ENCODE measurements around the gene TBC1D9.
"Not testable (repeated sequence)": the region's sequence is repeated elsewhere in the genome, so short reads cannot be mapped to it uniquely, and the experiment has no call there.

TBC1D9 gene

DNA sequence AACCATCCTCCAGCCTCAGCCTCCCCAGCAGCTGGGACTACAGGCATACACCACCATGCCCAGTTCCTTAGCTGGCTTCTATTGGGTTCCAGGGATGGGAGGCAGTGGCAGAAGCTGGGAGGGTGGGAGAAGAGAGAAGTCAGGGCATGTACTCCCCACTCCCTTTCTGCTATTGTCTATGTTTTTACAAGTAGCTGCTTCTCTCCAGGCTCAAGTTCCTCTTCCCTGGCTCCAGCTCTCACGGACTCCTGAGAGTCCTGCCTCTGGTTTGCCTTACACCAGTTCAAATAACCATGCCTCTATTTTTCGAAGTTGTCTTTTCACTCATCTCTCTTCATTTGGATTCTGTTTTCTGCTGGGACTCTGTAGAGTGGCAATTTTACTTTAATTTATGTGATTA lies 2.9 kb downstream of the TBC1D9 start:
- DNase-seq (ENCODE audit: low read depth in 3 of 3): no peak

GRCh38 chr4:140752291-140753068 lies 3.7 kb downstream of the TBC1D9 start:
- no peak for DNase-seq (ENCODE audit: low read depth in 3 of 3)

DNA sequence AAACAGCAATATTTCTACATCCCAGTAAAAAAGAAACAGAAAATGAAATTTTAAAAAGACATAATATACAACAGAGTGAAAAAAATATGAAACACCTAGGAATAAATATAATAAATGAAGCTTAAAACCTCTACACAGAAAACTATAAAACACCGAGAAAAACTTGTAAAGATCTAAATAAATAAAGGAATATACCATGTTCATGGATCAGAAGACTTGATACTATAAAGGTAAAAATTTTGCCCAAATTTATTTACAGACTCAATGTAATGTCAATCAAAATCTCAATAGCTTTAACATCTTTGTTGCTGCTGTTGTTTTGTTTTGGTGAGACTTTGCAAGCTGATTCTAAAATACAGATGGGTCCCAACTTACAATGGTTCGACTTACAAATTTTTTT lies 5.7 kb downstream of the TBC1D9 start:
- DNase-seq (ENCODE audit: low read depth in 3 of 3): no peak

GRCh38 chr4:140748171-140748570 lies 8.0 kb downstream of the TBC1D9 start:
- DNase-seq (ENCODE audit: low read depth in 3 of 3): no peak

DNA sequence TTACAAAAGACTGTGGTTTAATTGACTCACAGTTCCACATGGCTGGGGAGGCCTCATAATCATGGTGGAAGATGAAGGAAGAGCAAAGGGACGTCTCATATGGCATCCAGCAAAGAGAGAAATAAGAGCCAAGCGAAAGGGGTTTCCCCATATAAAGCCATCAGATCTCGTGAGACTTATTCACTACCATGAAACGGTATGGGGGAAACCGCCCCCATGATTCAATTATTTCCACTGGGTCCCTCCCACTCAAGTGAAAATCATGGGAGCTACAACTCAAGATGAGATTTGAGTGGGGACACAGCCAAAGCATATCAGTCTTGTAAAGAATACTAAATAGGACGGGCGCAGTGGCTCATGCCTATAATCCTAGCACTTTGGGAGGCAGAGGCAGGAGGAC lies 9.6 kb downstream of the TBC1D9 start:
- DNase-seq (ENCODE audit: low read depth in 3 of 3): not testable (repeated sequence)

- no peak for DNase-seq (ENCODE audit: low read depth in 3 of 3)
These were observed 11.8 kb downstream of the TBC1D9 start for GRCh38 chr4:140744421-140744820.

DNA sequence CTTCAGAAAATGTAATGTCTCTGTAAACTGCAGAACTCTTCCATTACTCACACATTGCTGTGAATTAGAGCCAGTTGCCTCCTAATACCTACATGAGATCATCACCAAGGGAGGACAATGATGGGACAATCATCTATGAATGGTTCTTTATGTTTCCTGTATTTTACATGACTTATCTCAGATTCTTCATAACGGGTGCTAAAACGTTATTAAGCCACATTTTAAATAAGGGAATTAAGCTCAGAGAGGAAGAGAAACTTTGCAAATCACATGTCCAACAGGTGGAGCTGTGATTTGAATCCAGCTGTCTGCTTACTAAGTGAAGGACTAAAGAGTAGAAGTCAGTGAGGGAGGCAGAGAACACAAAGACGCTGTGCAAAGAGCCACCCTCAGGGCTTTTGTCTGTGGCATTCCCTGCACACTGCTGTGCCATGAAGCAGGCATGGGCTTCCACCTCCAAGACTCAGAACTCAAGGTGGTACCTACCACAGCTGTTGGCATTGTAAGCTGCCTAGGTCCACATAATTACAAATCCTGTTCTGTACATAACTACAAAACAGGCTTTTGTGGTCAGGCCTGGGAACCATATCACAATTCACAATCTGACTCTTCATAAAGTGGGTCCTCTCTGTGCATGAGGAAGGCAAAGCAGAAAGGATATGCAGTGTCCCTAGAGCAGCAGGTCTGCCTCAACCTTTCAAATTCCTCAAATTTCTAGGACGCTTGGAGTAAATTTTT lies 12.8 kb downstream of the TBC1D9 start:
- no peak for DNase-seq (ENCODE audit: low read depth in 3 of 3)

- no peak for DNase-seq (ENCODE audit: low read depth in 3 of 3)
These were observed 13.4 kb downstream of the TBC1D9 start for GRCh38 chr4:140742838-140743193.

GRCh38 chr4:140740906-140741670 lies 15.1 kb downstream of the TBC1D9 start:
- no peak for DNase-seq (ENCODE audit: low read depth in 3 of 3)

DNA sequence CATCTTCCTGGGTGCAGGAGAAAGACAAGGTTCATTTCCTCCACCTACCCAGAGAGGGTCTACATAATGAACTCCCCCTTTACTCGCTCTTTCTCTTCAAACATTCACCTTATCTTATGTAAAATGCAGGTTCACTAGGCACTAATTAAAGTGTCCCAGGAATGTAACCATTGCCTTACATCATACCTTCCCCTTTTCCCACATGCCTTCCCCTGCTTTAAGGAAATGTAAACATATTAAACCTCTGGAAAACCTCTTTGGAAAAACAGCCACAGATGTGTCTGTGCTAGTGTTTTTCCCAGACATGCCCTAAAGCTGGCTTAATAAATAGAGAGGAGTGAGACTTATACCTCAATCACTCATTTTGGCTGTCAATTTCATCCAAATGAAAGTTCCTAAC lies 15.8 kb downstream of the TBC1D9 start:
- no peak for DNase-seq (ENCODE audit: low read depth in 3 of 3)

- no peak for DNase-seq (ENCODE audit: low read depth in 3 of 3)
These were observed 16.2 kb downstream of the TBC1D9 start for GRCh38 chr4:140739971-140740370.

DNA sequence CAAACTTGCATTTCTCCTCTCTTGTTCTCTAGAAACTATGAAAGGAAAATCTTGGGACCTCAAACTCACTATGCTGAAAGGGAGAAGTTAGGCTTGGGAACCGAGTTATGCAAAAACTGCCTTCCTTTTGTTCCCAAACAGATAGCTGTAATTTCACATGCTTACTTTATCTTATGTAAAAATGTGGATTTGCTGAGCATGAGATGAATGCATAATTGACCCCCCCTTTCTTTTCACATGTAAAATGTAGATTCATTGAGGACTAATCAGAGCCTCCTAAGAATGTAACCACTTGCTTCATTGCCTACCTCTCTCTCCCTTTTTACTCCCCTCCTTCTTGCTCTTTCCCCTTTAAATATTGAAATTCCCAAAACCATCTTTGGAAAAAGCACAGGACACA lies 18.0 kb downstream of the TBC1D9 start:
- no peak for DNase-seq (ENCODE audit: low read depth in 3 of 3)

DNA sequence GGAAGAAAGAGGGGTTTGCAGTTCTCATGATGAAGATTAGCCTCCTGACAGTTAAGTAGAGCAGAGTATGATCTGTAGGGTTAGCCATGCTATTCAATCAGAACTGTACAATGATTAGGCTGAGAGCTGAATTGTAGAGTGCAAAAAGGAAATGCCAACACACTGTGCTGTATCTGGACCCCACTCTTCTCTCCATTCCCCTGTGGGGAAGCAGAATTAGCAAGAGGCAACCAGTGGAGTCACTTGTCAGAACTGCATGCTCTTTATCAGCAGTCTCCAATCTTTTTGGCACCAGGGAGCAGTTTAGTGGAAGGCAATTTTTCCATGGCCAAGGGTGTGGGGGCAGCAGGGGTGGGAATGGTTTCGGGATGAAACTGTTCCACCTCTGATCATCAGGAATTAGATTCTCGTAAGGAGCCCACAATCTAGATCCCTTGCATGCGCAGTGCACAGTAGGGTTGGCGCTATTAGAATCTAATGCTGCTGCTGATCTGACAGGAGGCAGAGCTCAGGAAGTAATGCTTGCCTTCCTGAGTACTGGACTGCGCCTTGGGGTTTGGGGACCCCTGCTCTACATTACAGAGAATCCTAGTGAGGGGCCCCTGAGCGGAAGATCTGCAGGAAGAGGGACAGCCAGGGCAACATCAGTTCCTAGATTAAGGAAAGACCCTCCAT lies 19.4 kb downstream of the TBC1D9 start:
- DNase-seq (ENCODE audit: low read depth in 3 of 3): no peak

- no peak for DNase-seq (ENCODE audit: low read depth in 3 of 3)
These were observed 20.3 kb downstream of the TBC1D9 start for GRCh38 chr4:140735779-140736391.

- no peak for DNase-seq (ENCODE audit: low read depth in 3 of 3)
These were observed 20.9 kb downstream of the TBC1D9 start for GRCh38 chr4:140735317-140735716.

DNA sequence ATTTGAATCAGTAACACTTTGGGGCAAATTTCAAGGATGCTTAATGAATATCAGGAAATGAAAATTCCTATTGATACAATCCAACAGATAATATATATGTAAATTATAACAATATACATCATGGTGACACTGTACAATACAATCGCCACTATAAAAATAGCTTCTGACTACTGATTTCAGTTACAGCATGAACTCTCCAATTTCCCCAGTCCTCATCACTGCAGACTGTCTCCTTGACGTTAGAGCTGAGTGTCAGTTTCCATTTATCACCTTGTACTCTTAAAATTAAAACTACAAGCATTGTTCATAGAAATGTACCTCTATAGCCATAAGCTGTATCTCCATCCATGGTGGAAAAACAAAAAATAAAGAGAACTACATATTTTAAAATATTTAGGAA lies 23.4 kb downstream of the TBC1D9 start:
- DNase-seq (ENCODE audit: low read depth in 3 of 3): no peak

DNA sequence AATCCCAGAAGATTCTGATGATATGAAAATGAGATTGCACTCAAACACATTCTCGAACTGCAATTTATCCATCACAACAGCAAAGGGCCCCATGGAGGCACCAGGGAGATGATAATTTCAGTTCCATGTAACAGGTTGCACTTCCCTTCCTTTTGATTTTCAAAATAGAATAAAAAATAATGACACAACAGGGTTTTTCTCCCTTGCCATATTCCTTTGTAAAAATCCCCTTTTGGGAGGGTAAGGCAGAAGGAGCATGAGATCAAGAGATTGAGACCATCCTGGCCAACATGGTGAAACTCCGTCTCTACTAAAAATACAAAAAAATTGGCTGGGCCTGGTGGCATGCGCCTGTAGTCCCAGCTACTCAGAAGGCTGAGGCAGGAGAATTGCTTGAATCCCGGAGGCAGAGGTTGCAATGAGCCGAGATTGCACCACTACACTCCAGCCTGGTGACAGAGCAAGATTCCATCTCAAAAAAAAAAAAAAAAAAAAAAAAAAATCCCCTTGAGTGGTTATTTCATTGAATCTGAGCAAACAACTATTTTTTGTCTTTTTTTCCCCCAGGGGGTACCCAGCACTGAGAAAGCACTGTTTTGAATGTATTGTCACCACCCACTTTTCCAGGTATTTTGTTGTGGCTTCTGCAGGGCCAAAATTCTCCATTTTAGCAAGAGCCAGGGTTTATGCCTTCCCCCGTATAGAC lies 26.7 kb downstream of the TBC1D9 start:
- no peak for DNase-seq (ENCODE audit: low read depth in 3 of 3)

- DNase-seq (ENCODE audit: low read depth in 3 of 3): no peak
These were observed 29.2 kb downstream of the TBC1D9 start for GRCh38 chr4:140726776-140727500.

- no peak for DNase-seq (ENCODE audit: low read depth in 3 of 3)
These were observed 30.6 kb downstream of the TBC1D9 start for GRCh38 chr4:140725556-140725955.

- DNase-seq (ENCODE audit: low read depth in 3 of 3): no peak
These were observed 31.4 kb downstream of the TBC1D9 start for GRCh38 chr4:140724760-140725159.

Data from stimulated activated CD4-positive, alpha-beta T cell treated with anti-CD3 and anti-CD28 coated beads, TNF-alpha, amount 100 ng/mL, for 4 hours (primary cell).